GM12864 (cell line): Measurements from ENCODE around the gene THOC6.
"Not testable (repeated sequence)": the region's sequence is repeated elsewhere in the genome, so short reads cannot be mapped to it uniquely, and the experiment has no call there.

ENCODE experiments used
- DNase-seq: peaks from one replicate; pipeline ENCODE4 v3.0.0-alpha.2; 2011; ENCODE audit warnings: low read depth
- H3K4me3 ChIP-seq: 2 replicates; pipeline ENCODE4 v1.5.1; 2011; ENCODE audit warnings: mild to moderate bottlenecking, low read depth, low read length, control low read depth
- TF ChIP-seq, protein P1 (sequence below): IDR thresholded peaks from 2 replicates; pipeline ENCODE4 v1.5.1; 2011; ENCODE audit warnings: low read depth, mild to moderate bottlenecking, moderate library complexity, low read length, control low read depth, inconsistent platforms; ENCODE audit errors: missing control alignments

THOC6 gene

DNA sequence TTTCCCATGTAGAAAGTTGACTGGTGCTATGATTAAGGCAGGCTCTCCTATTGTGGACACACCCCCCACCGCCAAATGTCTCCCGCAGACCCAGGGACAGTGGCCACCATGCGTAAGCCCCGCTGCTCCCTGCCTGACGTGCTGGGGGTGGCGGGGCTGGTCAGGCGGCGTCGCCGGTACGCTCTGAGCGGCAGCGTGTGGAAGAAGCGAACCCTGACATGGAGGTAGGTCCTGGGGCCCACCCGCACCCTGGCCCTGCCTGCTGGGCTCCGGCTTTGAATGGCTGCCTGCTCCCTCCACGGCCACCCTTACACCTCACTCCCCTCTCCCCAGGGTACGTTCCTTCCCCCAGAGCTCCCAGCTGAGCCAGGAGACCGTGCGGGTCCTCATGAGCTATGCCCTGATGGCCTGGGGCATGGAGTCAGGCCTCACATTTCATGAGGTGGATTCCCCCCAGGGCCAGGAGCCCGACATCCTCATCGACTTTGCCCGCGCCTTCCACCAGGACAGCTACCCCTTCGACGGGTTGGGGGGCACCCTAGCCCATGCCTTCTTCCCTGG lies 26.2 kb downstream of the THOC6 start:
- no peak overlapping the region for H3K4me3 ChIP-seq
- TF ChIP-seq, protein P1, sequence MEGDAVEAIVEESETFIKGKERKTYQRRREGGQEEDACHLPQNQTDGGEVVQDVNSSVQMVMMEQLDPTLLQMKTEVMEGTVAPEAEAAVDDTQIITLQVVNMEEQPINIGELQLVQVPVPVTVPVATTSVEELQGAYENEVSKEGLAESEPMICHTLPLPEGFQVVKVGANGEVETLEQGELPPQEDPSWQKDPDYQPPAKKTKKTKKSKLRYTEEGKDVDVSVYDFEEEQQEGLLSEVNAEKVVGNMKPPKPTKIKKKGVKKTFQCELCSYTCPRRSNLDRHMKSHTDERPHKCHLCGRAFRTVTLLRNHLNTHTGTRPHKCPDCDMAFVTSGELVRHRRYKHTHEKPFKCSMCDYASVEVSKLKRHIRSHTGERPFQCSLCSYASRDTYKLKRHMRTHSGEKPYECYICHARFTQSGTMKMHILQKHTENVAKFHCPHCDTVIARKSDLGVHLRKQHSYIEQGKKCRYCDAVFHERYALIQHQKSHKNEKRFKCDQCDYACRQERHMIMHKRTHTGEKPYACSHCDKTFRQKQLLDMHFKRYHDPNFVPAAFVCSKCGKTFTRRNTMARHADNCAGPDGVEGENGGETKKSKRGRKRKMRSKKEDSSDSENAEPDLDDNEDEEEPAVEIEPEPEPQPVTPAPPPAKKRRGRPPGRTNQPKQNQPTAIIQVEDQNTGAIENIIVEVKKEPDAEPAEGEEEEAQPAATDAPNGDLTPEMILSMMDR = no peak
- no peak for DNase-seq

DNA sequence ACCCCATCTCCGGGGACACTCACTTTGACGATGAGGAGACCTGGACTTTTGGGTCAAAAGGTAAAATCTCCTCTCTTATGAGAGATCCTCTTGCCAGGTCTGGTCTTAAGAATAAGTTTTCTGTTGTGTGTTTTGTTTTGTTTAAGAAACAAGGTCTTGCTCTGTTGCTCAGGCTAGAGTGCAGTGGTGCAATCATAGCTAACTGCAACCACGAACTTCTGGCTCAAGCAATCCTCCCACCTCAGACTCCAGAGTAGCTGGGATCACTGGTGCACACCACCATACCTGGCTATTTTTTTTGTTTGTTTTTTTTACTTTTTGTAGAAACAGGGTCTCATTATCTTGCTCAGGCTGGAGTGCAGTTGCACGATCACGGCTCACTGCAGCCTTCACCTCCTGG lies 26.7 kb downstream of the THOC6 start:
- DNase-seq = no peak
- TF ChIP-seq, protein P1 = no peak
- H3K4me3 ChIP-seq = no peak overlapping the region

DNA sequence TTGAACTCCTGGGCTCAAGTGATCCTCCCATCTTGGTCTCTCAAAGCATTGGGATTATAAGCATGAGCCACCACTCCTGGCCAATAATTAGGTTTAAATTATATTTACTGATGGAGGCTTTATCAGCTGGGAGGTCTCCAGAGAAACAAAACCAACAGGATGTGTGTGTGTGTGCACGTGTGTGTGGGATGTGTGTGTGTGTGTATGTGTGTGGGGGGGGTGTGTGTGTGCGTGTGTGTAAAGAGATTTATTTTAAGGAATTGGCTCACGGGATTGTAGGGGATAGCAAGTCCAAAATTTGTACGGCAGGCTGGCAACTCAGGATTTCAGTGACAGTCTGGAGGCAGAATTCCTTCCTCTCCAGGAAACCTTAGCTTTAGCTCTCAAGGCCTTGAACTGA lies 27.2 kb downstream of the THOC6 start:
- H3K4me3 ChIP-seq = no peak overlapping the region
- DNase-seq = no peak

DNA sequence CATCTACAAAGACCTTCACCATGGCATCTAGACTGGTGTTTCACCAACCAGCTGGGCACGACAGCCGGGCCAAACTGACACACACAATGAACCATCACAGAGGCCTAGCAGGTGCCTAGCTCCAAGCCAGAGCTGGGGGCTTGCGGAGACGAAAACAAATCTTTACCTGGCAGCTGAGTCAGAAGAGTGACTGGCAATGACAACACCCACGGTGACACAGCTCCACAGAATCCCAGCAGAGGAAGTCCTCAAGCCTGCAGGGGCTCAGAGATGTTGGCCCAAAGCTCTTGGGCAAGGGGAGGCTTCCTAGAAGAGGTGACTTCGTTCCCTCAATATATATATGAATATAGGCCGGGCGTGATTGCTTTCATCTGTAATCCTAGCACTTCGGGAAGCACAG lies 27.7 kb downstream of the THOC6 start:
- H3K4me3 ChIP-seq = no peak overlapping the region
- TF ChIP-seq, protein P1 = no peak
- no peak for DNase-seq

More for the DNA sequence above, 27.2 kb downstream of the THOC6 start:
- TF ChIP-seq, protein P1 = no peak

DNA sequence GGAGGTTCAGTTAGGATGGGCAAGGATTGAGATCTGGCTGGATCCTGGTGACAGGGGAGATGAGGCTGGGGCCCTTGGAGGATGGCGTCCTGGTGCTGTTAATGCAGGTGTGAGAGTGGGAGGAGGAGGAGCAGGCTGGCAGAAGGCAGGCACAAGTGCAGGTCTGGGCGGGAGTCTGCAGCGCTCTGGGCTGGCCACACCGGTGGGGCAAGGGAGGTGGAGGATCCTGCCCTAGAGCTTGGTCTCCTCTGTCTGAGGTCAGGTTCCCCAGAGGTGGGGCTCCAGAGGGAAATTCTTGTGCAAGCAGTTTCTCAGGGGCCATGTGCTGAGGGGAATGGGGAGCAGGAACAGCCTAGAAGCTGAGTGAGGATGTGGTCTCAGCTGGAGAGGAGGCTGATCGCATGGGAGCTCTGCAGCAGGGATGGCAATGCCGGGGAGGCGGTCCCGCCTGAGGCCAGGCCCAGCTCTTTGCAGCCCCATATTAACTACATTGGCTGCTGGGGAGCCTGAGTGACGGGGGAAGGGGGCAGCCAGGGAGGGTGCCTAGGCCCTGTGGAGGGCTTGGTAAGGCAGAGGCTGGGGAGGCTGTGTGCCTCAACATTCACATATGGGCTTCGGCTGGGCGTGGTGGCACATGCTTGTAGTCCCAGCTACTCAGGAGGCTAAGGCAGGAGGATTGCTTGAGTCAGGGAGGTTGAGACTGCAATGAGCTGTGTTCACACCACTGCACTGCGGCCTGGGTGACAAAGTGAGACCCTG lies 28.9 kb downstream of the THOC6 start:
- DNase-seq = not testable (repeated sequence)

DNA sequence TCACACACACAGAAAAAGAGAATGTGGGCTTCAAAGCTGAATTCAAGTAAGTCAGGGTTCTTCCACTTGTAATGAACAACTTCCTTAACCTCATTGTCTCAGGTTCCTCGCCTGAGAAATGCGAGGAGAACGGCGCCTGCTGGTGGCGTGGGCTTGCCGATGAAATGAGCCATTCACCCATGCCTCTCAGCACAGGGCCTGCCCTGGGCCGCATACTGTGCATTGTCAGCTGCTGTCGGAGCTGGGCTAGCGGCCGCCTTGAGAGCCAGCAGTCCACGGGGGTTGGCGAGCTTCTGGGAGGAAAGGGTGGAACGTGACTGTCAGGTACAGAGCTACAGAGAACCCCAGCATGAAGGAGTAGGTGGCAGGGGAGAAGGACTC lies 29.5 kb downstream of the THOC6 start:
- DNase-seq, H3K4me3 ChIP-seq: not testable (repeated sequence)

More for the DNA sequence above, 28.9 kb downstream of the THOC6 start:
- not testable (repeated sequence) for H3K4me3 ChIP-seq

DNA sequence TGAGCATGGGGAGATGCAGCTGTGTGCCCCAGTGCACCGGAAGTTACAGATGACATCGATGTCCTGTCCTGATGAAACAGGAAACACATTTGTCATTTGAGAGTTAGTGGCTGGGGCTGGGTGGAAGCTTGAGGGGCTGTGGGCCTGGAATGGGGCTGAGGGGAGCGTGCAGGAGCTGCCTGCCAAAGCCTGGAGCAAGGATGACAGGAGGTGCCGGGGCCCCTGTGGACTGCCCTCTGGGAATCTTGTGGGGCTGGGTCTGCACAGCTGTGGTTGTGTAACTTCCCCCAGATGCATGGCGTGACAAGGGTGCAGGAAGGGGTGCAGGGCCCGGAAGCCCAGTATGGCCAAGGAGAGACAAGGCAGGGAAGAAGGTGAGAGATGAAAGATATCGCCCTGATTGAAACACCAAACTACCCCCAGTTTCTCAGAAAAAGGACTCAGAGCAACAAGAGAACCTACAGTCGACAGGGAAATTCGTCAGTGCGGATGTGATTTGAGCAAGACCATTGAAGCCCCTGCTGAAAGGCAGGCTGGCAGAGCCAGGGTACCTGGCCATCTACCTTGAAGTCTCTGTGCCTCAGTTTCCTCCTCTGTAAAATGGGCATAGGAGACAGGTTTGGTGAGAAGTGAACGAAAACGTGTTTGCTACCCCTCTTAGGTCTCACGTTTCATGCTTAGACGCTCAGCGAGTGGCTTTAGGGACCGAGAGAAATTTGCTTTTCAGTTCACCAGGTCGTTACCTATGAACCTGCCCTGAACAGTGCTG lies 31.3 kb downstream of the THOC6 start:
- TF ChIP-seq, protein P1 = no peak
- DNase-seq = no peak
- H3K4me3 ChIP-seq = no peak overlapping the region

DNA sequence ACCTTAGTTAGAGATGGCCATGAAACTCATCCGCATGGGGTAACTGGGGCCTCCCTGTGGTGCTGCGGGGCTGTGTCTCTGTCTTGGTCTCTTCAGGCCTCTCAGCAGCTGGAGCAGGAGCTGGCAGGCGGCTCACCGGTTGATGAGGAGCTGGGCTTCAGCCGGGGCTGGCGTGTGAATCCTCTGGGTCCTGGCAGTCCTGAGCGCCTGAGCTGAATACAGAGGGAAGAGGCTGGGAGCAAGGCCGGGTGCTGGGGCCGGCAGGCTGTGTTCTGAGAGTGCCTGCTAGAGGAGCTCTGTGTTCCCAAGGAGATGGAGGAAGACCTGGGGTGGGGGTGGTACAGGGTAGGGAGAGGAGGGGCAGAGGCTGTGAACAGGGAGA lies 31.9 kb downstream of the THOC6 start:
- not testable (repeated sequence) for H3K4me3 ChIP-seq, DNase-seq
